ENCODE results near the gene UPK1B.

DNA sequence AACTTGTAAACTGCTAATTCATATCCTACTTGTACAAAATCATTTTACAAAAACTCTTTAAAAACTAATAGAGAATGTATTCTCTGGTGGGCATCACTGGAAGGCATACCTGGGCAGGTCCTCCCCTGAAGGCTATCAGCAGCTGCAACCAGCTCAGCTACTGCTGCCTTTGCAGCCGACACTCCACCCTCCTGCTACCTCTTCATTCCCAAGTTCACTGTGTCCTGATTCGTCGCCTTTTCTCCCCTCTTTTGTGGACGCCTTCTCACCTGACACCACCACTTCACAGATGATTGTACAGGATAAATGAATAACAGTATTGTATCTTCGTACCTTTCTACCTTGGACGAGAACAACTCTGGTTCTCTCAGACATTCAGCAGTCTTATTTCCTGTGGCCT is 38.4 kb downstream of the UPK1B start:
- no peak for TF ChIP-seq FOXJ3 (CRISPR knock-in tag; IDR thresholded peaks at IDR 0.05; ENCODE audit: borderline replicate concordance)
- TF ChIP-seq SP1 (CRISPR knock-in tag; conservative IDR thresholded peaks at IDR 0.05) = no peak
- TF ChIP-seq, protein P1, sequence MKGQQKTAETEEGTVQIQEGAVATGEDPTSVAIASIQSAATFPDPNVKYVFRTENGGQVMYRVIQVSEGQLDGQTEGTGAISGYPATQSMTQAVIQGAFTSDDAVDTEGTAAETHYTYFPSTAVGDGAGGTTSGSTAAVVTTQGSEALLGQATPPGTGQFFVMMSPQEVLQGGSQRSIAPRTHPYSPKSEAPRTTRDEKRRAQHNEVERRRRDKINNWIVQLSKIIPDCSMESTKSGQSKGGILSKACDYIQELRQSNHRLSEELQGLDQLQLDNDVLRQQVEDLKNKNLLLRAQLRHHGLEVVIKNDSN (CRISPR knock-in tag; IDR thresholded peaks at IDR 0.05) = no peak

All from WTC11 (cell line).